Measurements from ENCODE around the gene PEPD. TPM values are rescaled to one million over a fixed set of nuclear protein-coding genes. Genes with fewer than 3 reads are reported as not detected.

PEPD gene
- total RNA-seq, 2 donors from 2014 or later = 52.2 to 67.9 TPM

DNA sequence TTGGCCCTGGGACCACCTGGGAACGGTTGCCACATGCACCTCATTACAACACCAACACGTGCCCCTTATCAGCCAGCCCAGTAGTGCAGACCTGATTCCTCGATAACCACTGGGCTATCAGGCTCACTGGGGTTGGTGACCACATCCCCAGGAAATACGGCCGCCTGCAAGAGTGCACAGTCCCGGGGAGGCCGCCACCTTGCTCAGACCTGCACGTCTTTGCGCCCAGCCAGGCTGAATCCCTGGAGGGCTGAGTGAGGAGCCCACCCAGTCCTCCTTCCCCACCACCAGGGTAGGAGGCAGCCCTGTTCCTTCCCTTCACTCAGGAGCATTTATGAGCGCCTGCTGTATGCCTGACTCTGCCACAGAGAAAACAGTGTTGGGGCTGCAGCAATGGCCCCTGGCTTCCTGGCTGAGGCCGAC lies 80.3 kb downstream of the PEPD start:
- Mint-ChIP-seq H3K4me1 (no peaks in the 10 kb centered on the region), H3K27ac (no peak overlapping the region)

GRCh38 chr19:33440682-33441081 lies 80.9 kb downstream of the PEPD start:
- H3K9me3 ChIP-seq (ENCODE audit: control insufficient read depth, low read length) = no peaks in the 10 kb centered on the region
- no peak overlapping the region for H3K27ac ChIP-seq (ENCODE audit: low read depth, low read length)
- Mint-ChIP-seq H3K27ac (no peak overlapping the region), H3K9me3 (no peaks in the 10 kb centered on the region), H3K4me3 (no peak overlapping the region), H3K4me1 (no peaks in the 10 kb centered on the region), H3K27me3 (ENCODE audit: insufficient read depth) (no peaks in the 10 kb centered on the region), H3K36me3 (ENCODE audit: low read depth) (peaks cover 5% of the 10 kb centered on the region)
- no peaks in the 10 kb centered on the region for H3K36me3 ChIP-seq (ENCODE audit: control insufficient read depth, insufficient read depth, low read length)
- H3K4me1 ChIP-seq (ENCODE audit: control insufficient read depth, insufficient read depth, low read length) = no peaks in the 10 kb centered on the region
- TF ChIP-seq, protein P1, sequence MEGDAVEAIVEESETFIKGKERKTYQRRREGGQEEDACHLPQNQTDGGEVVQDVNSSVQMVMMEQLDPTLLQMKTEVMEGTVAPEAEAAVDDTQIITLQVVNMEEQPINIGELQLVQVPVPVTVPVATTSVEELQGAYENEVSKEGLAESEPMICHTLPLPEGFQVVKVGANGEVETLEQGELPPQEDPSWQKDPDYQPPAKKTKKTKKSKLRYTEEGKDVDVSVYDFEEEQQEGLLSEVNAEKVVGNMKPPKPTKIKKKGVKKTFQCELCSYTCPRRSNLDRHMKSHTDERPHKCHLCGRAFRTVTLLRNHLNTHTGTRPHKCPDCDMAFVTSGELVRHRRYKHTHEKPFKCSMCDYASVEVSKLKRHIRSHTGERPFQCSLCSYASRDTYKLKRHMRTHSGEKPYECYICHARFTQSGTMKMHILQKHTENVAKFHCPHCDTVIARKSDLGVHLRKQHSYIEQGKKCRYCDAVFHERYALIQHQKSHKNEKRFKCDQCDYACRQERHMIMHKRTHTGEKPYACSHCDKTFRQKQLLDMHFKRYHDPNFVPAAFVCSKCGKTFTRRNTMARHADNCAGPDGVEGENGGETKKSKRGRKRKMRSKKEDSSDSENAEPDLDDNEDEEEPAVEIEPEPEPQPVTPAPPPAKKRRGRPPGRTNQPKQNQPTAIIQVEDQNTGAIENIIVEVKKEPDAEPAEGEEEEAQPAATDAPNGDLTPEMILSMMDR (conservative IDR thresholded peaks at IDR 0.05) = no peak
- H3K4me3 ChIP-seq (ENCODE audit: low read length) = no peak overlapping the region
- 95 to 96% methylated on average over 7 of the region's 7 CpGs for WGBS, 2 experiments (ENCODE audit: insufficient coverage in 1 of 2, insufficient read length in 1 of 2)
- no peaks in the 10 kb centered on the region for H3K27me3 ChIP-seq (ENCODE audit: control insufficient read depth, insufficient read depth, low read length, poor library complexity, severe bottlenecking)
- no peak for DNase-seq
- no peak overlapping the region for H3K9ac ChIP-seq (ENCODE audit: extremely low read depth, low read length, poor library complexity, severe bottlenecking)

More for the DNA sequence above, 80.3 kb downstream of the PEPD start:
- WGBS, 2 experiments (ENCODE audit: insufficient coverage in 1 of 2, insufficient read length in 1 of 2) = 91 to 94% methylated on average over 7 to 11 of the region's 11 CpGs
- Mint-ChIP-seq H3K27me3 (ENCODE audit: insufficient read depth) (no peaks in the 10 kb centered on the region), H3K4me3 (no peak overlapping the region), H3K9me3 (no peaks in the 10 kb centered on the region), H3K36me3 (ENCODE audit: low read depth) (peaks cover 8% of the 10 kb centered on the region)
- no peak overlapping the region for H3K4me3 ChIP-seq (ENCODE audit: low read length)
- no peaks in the 10 kb centered on the region for H3K9me3 ChIP-seq (ENCODE audit: control insufficient read depth, low read length)
- DNase-seq = no peak
- no peaks in the 10 kb centered on the region for H3K27me3 ChIP-seq (ENCODE audit: control insufficient read depth, insufficient read depth, low read length, poor library complexity, severe bottlenecking)
- H3K27ac ChIP-seq (ENCODE audit: low read depth, low read length) = no peak overlapping the region
- H3K36me3 ChIP-seq (ENCODE audit: control insufficient read depth, insufficient read depth, low read length) = no peaks in the 10 kb centered on the region
- TF ChIP-seq, protein P1 (conservative IDR thresholded peaks at IDR 0.05) = no peak
- no peak overlapping the region for H3K9ac ChIP-seq (ENCODE audit: extremely low read depth, low read length, poor library complexity, severe bottlenecking)
- H3K4me1 ChIP-seq (ENCODE audit: control insufficient read depth, insufficient read depth, low read length) = no peaks in the 10 kb centered on the region

- no peaks in the 10 kb centered on the region for H3K27me3 ChIP-seq (ENCODE audit: control insufficient read depth, insufficient read depth, low read length, poor library complexity, severe bottlenecking)
- H3K4me1 ChIP-seq (ENCODE audit: control insufficient read depth, insufficient read depth, low read length) = no peaks in the 10 kb centered on the region
- no peaks in the 10 kb centered on the region for H3K36me3 ChIP-seq (ENCODE audit: control insufficient read depth, insufficient read depth, low read length)
- no peak overlapping the region for H3K27ac Mint-ChIP-seq
- H3K4me3 Mint-ChIP-seq = no peak overlapping the region
- no peak overlapping the region for H3K27ac ChIP-seq (ENCODE audit: low read depth, low read length)
- no peaks in the 10 kb centered on the region for H3K27me3 Mint-ChIP-seq (ENCODE audit: insufficient read depth)
- no peaks in the 10 kb centered on the region for H3K4me1 Mint-ChIP-seq
- no peak overlapping the region for H3K9ac ChIP-seq (ENCODE audit: extremely low read depth, low read length, poor library complexity, severe bottlenecking)
- H3K9me3 Mint-ChIP-seq = no peaks in the 10 kb centered on the region
- no peak overlapping the region for H3K4me3 ChIP-seq (ENCODE audit: low read length)
- TF ChIP-seq, protein P1 (conservative IDR thresholded peaks at IDR 0.05) = no peak
- no peaks in the 10 kb centered on the region for H3K9me3 ChIP-seq (ENCODE audit: control insufficient read depth, low read length)
- DNase-seq = no peak
- peaks cover 4% of the 10 kb centered on the region for H3K36me3 Mint-ChIP-seq (ENCODE audit: low read depth)
- 86 to 92% methylated on average over 5 to 6 of the region's 6 CpGs for WGBS, 2 experiments (ENCODE audit: insufficient coverage in 1 of 2, insufficient read length in 1 of 2)
These were observed 81.3 kb downstream of the PEPD start for GRCh38 chr19:33440241-33440640.

All from endodermal cell (in vitro differentiated cells).